ENCODE measurements around the gene POM121C. TPM values are rescaled to one million over a fixed set of nuclear protein-coding genes. Genes with fewer than 3 reads are reported as not detected.

POM121C gene
- 7.7 and 8.1 TPM in 2 replicates for total RNA-seq

GRCh38 chr7:75485979-75486643 lies at the start of gene POM121C:
Gene POM121C, minus strand, starts transcription at chr7:75486299. Its CDS starts 44,803 bp downstream, at chr7:75441496.

GRCh38 chr7:75492020-75492419 lies 5.9 kb upstream of the POM121C start, which contains the start of gene SPDYE5:
Gene SPDYE5, plus strand, starts transcription at chr7:75492320. Its CDS starts 1,728 bp downstream, at chr7:75494048.

GRCh38 chr7:75395329-75395728 lies 90.8 kb downstream of the POM121C start, which contains the start of gene TRIM73:
Gene TRIM73, plus strand, starts transcription at chr7:75395629. Its CDS starts 3,305 bp downstream, at chr7:75398934.

Other genes starting within 250 kb of the POM121C start
- gene TRIM73, start 90.7 kb downstream of the POM121C start, total RNA-seq = 0.08 TPM in 1 of 2 replicates, not detected in the other
- not detected in 2 replicates for gene SPDYE5, start 6.0 kb upstream of the POM121C start, total RNA-seq